DMS153 treated with DMSO at 0.1 percent for 48 hours (cell line): ENCODE measurements around the gene RSRC1.
"Not testable (repeated sequence)": the region's sequence is repeated elsewhere in the genome, so short reads cannot be mapped to it uniquely, and the experiment has no call there.

Experiments
- DNase-seq: peaks from one replicate; lab custom pipeline; 2025; ENCODE audit not compliant: unreplicated experiment; lab: John Stamatoyannopoulos, UW

RSRC1 gene

GRCh38 chr3:158508481-158508880 lies 398.6 kb downstream of the RSRC1 start:
- DNase-seq: no peak

- no peak for DNase-seq
Measured at GRCh38 chr3:158509891-158510290, 400.0 kb downstream of the RSRC1 start.

- DNase-seq: not testable (repeated sequence)
Measured at GRCh38 chr3:158516729-158517128, 406.8 kb downstream of the RSRC1 start.

GRCh38 chr3:158519776-158520175 lies 409.9 kb downstream of the RSRC1 start:
- no peak for DNase-seq

GRCh38 chr3:158520433-158520832 lies 410.5 kb downstream of the RSRC1 start:
- no peak for DNase-seq

- no peak for DNase-seq
Measured at GRCh38 chr3:158522221-158523136, 412.6 kb downstream of the RSRC1 start.

- no peak for DNase-seq
Measured at GRCh38 chr3:158528076-158528674, 418.3 kb downstream of the RSRC1 start.

- peak; percentile 16 for DNase-seq
Measured at GRCh38 chr3:158531334-158531733, 421.4 kb downstream of the RSRC1 start.

- peak; percentile 24 for DNase-seq
Measured at GRCh38 chr3:158532099-158532734, 422.3 kb downstream of the RSRC1 start.

- DNase-seq: no peak
Measured at GRCh38 chr3:158535918-158536317, 426.0 kb downstream of the RSRC1 start.

GRCh38 chr3:158539414-158540014 lies 429.6 kb downstream of the RSRC1 start:
- DNase-seq: peak; percentile 31

- no peak for DNase-seq
Measured at GRCh38 chr3:158540066-158540465, 430.2 kb downstream of the RSRC1 start.

GRCh38 chr3:158548691-158549090 lies 438.8 kb downstream of the RSRC1 start:
- DNase-seq: no peak

GRCh38 chr3:158549938-158550337 lies 440.0 kb downstream of the RSRC1 start:
- DNase-seq: not testable (repeated sequence)

- no peak for DNase-seq
Measured at GRCh38 chr3:158552124-158552523, 442.2 kb downstream of the RSRC1 start.

- no peak for DNase-seq
Measured at GRCh38 chr3:158559504-158559903, 449.6 kb downstream of the RSRC1 start.

GRCh38 chr3:158560979-158561378 lies 451.1 kb downstream of the RSRC1 start:
- DNase-seq: no peak

- no peak for DNase-seq
Measured at GRCh38 chr3:158562674-158563073, 452.8 kb downstream of the RSRC1 start.

- no peak for DNase-seq
Measured at GRCh38 chr3:158563076-158563475, 453.2 kb downstream of the RSRC1 start.

GRCh38 chr3:158565076-158565475 lies 455.2 kb downstream of the RSRC1 start:
- DNase-seq: no peak

- DNase-seq: no peak
Measured at GRCh38 chr3:158568784-158569183, 458.9 kb downstream of the RSRC1 start.
